ENCODE measurements around the gene LUC7L3.

- TF ChIP-seq CTCF (IDR thresholded peaks at IDR 0.05; ENCODE audit: insufficient read depth, low read length), result no peak
- TF ChIP-seq REST (IDR thresholded peaks at IDR 0.05; ENCODE audit: insufficient replicate concordance, low read depth), result no peak
These were observed 23.0 kb upstream of the LUC7L3 start for GRCh38 chr17:50696365-50696879.
